22Rv1 (cell line): ENCODE data around the gene ANGPTL2.

Experiments used
- CTCF ChIP-seq: fragments of 450-650 bp; IDR thresholded peaks from 2 replicates; pipeline ENCODE4 v1.5.1; 2017; ENCODE audit warnings: mild to moderate bottlenecking
- ZFX ChIP-seq: fragments of 450-650 bp; IDR thresholded peaks from 2 replicates; pipeline ENCODE4 v1.6.1; 2017; ENCODE audit warnings: antibody characterized with exemption, borderline replicate concordance

- no peak for TF ChIP-seq CTCF
- TF ChIP-seq ZFX = no peak
Observed at GRCh38 chr9:127081250-127082185, 40.9 kb downstream of the ANGPTL2 start.
